Measurements from ENCODE around the gene ZNF674.
A peak's percentile ranks its signal among the peaks of the same experiment; 100 is the strongest.

The ZNF674 gene
- long read RNA-seq, partial matches to known transcripts, result 1 of 2 reads
- long read RNA-seq, other reads (novel, unspliced or antisense), result 1 of 2 reads

- TF ChIP-seq, protein P1, sequence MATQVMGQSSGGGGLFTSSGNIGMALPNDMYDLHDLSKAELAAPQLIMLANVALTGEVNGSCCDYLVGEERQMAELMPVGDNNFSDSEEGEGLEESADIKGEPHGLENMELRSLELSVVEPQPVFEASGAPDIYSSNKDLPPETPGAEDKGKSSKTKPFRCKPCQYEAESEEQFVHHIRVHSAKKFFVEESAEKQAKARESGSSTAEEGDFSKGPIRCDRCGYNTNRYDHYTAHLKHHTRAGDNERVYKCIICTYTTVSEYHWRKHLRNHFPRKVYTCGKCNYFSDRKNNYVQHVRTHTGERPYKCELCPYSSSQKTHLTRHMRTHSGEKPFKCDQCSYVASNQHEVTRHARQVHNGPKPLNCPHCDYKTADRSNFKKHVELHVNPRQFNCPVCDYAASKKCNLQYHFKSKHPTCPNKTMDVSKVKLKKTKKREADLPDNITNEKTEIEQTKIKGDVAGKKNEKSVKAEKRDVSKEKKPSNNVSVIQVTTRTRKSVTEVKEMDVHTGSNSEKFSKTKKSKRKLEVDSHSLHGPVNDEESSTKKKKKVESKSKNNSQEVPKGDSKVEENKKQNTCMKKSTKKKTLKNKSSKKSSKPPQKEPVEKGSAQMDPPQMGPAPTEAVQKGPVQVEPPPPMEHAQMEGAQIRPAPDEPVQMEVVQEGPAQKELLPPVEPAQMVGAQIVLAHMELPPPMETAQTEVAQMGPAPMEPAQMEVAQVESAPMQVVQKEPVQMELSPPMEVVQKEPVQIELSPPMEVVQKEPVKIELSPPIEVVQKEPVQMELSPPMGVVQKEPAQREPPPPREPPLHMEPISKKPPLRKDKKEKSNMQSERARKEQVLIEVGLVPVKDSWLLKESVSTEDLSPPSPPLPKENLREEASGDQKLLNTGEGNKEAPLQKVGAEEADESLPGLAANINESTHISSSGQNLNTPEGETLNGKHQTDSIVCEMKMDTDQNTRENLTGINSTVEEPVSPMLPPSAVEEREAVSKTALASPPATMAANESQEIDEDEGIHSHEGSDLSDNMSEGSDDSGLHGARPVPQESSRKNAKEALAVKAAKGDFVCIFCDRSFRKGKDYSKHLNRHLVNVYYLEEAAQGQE (IDR thresholded peaks at IDR 0.05; ENCODE audit: insufficient replicate concordance, low read depth), result no peak
- TF ChIP-seq GABPA (IDR thresholded peaks at IDR 0.05; ENCODE audit: low read depth), result no peak
- no peak for TF ChIP-seq CTCF (IDR thresholded peaks at IDR 0.05; ENCODE audit: insufficient read depth, low read length)
- peak; percentile 53; the same call in 1 of the 2 replicates for TF ChIP-seq POLR2AphosphoS5 (IDR thresholded peaks at IDR 0.05; ENCODE audit: low read depth)
- TF ChIP-seq SPI1 (IDR thresholded peaks at IDR 0.05; ENCODE audit: borderline replicate concordance, low read depth), result no peak
- H3K27me3 ChIP-seq (ENCODE audit: insufficient read depth, poor library complexity, severe bottlenecking), result no peaks in the 10 kb centered on the region
- peak within 1 kb of the TSS; percentile 81 for H3K27ac ChIP-seq (replicated peaks)
- H3K4me3 ChIP-seq (replicated peaks; ENCODE audit: insufficient read depth, low read length), result peak within 1 kb of the TSS; percentile 76
- DNase-seq (ENCODE audit: low read depth in 1 of 2, low spot score in 1 of 2), result peak; percentile 78 to 91
Measured at GRCh38 chrX:46545111-46546005, at the start of gene ZNF674. TSS of gene ZNF674 (minus strand) at chrX:46545421. CDS start at chrX:46542087, 3,334 bp downstream.

DNA sequence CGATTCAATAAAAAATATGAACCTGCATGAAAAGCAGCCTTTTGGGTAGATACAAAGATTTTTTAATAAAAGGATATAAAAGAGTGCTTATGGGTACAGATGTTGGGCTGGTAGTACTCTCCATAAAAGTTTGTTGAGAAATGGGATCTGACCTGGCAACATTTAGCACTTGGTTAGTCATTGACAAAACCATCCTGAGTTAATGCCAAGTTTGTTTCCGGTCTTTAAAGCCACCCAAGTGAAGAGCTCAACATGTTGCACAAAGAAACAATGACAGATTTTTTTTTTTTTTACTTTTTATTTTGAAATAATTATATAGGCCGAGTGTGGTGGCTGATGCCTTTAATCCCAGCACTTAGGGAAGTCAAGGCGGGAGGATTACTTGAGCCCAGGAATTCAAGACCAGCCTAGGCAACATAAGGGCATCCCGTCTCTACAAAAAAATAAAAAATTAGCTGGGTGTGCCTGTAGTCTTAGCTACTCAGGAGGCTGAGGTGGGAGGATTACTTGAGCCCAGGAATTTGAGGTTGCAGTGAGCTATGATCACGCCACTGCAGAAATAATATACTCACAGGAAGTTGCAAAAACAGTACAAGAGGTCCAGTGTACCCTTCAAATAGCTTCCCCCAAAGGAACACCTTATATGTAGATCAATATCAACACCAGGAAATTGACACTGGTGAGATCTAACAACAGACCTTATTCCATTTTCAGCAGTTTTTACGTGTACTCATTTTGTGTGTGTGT, 44.9 kb upstream of the ZNF674 start:
- H3K27ac ChIP-seq (replicated peaks), result no peak overlapping the region
- TF ChIP-seq SPI1 (IDR thresholded peaks at IDR 0.05; ENCODE audit: borderline replicate concordance, low read depth), result no peak
- TF ChIP-seq CTCF (IDR thresholded peaks at IDR 0.05; ENCODE audit: insufficient read depth, low read length), result no peak
- no peak for TF ChIP-seq GABPA (IDR thresholded peaks at IDR 0.05; ENCODE audit: low read depth)
- TF ChIP-seq POLR2AphosphoS5 (IDR thresholded peaks at IDR 0.05; ENCODE audit: low read depth), result no peak
- TF ChIP-seq, protein P1 (IDR thresholded peaks at IDR 0.05; ENCODE audit: insufficient replicate concordance, low read depth), result no peak
- H3K27me3 ChIP-seq (ENCODE audit: insufficient read depth, poor library complexity, severe bottlenecking), result no peaks in the 10 kb centered on the region
- no peak for DNase-seq (ENCODE audit: low read depth in 1 of 2, low spot score in 1 of 2)
- H3K4me3 ChIP-seq (replicated peaks; ENCODE audit: insufficient read depth, low read length), result no peak overlapping the region

GRCh38 chrX:46588263-46588662, 43.0 kb upstream of the ZNF674 start:
- Histone ChIP-seq H3K27me3 (ENCODE audit: insufficient read depth, poor library complexity, severe bottlenecking) (no peaks in the 10 kb centered on the region), H3K27ac (replicated peaks) (no peak overlapping the region), H3K4me3 (replicated peaks; ENCODE audit: insufficient read depth, low read length) (no peak overlapping the region)
- TF ChIP-seq CTCF (IDR thresholded peaks at IDR 0.05; ENCODE audit: insufficient read depth, low read length) (no peak), SPI1 (IDR thresholded peaks at IDR 0.05; ENCODE audit: borderline replicate concordance, low read depth) (no peak), GABPA (IDR thresholded peaks at IDR 0.05; ENCODE audit: low read depth) (no peak), POLR2AphosphoS5 (IDR thresholded peaks at IDR 0.05; ENCODE audit: low read depth) (no peak)
- TF ChIP-seq, protein P1 (IDR thresholded peaks at IDR 0.05; ENCODE audit: insufficient replicate concordance, low read depth), result no peak
- DNase-seq (ENCODE audit: low read depth in 1 of 2, low spot score in 1 of 2), result no peak
